Activated CD8-positive, alpha-beta T cell treated with anti-CD3 and anti-CD28 coated beads for 36 hours (primary cell): Measurements from ENCODE around the gene CCDC54. TPM values are rescaled to one million over a fixed set of nuclear protein-coding genes. Genes with fewer than 3 reads are reported as not detected.
A peak's percentile ranks its signal among the peaks of the same experiment; 100 is the strongest.

Source experiments
- ATAC-seq: fragments of 200-7000 bp; cut with Tn5 transposase; one replicate; pipeline ENCODE4 v1.10.0; 2021; ENCODE audit warnings: mild to moderate bottlenecking, moderate library complexity
- CTCF ChIA-PET: fragments of 350-600 bp; sonication (Branson Sonifier 250); formaldehyde crosslinking; loops from one replicate; lab custom pipeline; 2021; ENCODE audit warnings: antibody characterized with exemption; lab: Charles Lee
- POLR2A ChIA-PET: fragments of 350-600 bp; sonication (Branson Sonifier 250); formaldehyde crosslinking; loops from one replicate; lab custom pipeline; 2021; ENCODE audit warnings: antibody characterized with exemption; lab: Charles Lee
- DNase-seq: peaks from one replicate; pipeline ENCODE4 v3.0.0-alpha.2; 2020
- H3K27ac Mint-ChIP-seq: one replicate; pipeline ENCODE4 v1.8.0; 2021; ENCODE audit warnings: mild to moderate bottlenecking, mixed read lengths
- H3K27me3 Mint-ChIP-seq: one replicate; pipeline ENCODE4 v1.8.0; 2021; ENCODE audit warnings: mixed read lengths
- H3K36me3 Mint-ChIP-seq: one replicate; pipeline ENCODE4 v1.8.0; 2021; ENCODE audit warnings: low read depth, mixed read lengths
- H3K4me1 Mint-ChIP-seq: one replicate; pipeline ENCODE4 v1.8.0; 2021; ENCODE audit warnings: low read depth, mixed read lengths
- H3K4me3 Mint-ChIP-seq: one replicate; pipeline ENCODE4 v1.8.0; 2021; ENCODE audit warnings: mild to moderate bottlenecking, moderate library complexity, mixed read lengths
- H3K9me3 Mint-ChIP-seq: one replicate; pipeline ENCODE4 v1.8.0; 2021; ENCODE audit warnings: mixed read lengths
- CTCF ChIP-seq: fragments of 200-600 bp; IDR thresholded peaks from one replicate; pipeline ENCODE4 v1.8.0; 2022; ENCODE audit warnings: antibody characterized with exemption, mild to moderate bottlenecking
- intact Hi-C: fragments of 100-400 bp; cut with micrococcal nuclease; formaldehyde crosslinking; loops from one replicate; pipeline ENCODE4 v1.10.0; 2022
- total RNA-seq, 2 experiments: library from RNA; stranded (reverse); gene quantifications; one replicate each; pipeline ENCODE4 v1.2.3, GENCODE V29; 2021

The CCDC54 gene
- total RNA-seq, 2 experiments from 2014 or later: not detected

- H3K36me3 Mint-ChIP-seq: no peaks in the 10 kb centered on the region
- CTCF ChIA-PET: interaction anchor here (0.7 to 4.6 kb wide), 41 partner anchors 9 to 308 kb away, joined by 3 to 73 read pairs (median 4); no protein-coding TSS in a partner anchor
- peaks cover 2% of the 10 kb centered on the region for H3K4me1 Mint-ChIP-seq
- DNase-seq (peak; percentile 15), ATAC-seq (peak; percentile 77)
- peak overlapping the region; percentile 28 for H3K4me3 Mint-ChIP-seq
- peak; percentile 76 for TF ChIP-seq CTCF
- H3K27me3 Mint-ChIP-seq: peaks cover 6% of the 10 kb centered on the region
- no peak overlapping the region for H3K27ac Mint-ChIP-seq
- intact Hi-C loops: loop anchor here (2.0 kb wide), 1 partner anchor 184 kb away; no protein-coding TSS in a partner anchor
- H3K9me3 Mint-ChIP-seq: no peaks in the 10 kb centered on the region
- POLR2A ChIA-PET: no interaction called here
Observed at GRCh38 chr3:107421170-107421792, 44.0 kb downstream of the CCDC54 start.

GRCh38 chr3:107421881-107422280 is 44.6 kb downstream of the CCDC54 start:
- intact Hi-C loops: loop anchor here (2.0 kb wide), 1 partner anchor 185 kb away; no protein-coding TSS in a partner anchor
- ChIA-PET POLR2A (no interaction called here), CTCF (interaction anchor here (0.7 to 4.6 kb wide), 33 partner anchors 9 to 307 kb away, joined by 3 to 73 read pairs (median 5); no protein-coding TSS in a partner anchor)
- Mint-ChIP-seq H3K27ac (no peak overlapping the region), H3K4me1 (peaks cover 2% of the 10 kb centered on the region), H3K4me3 (no peak overlapping the region), H3K27me3 (peaks cover 6% of the 10 kb centered on the region), H3K36me3 (no peaks in the 10 kb centered on the region), H3K9me3 (no peaks in the 10 kb centered on the region)
- ATAC-seq (no peak), DNase-seq (no peak)
- TF ChIP-seq CTCF: no peak

GRCh38 chr3:107425033-107425432 is 47.8 kb downstream of the CCDC54 start:
- DNase-seq (no peak), ATAC-seq (no peak)
- Mint-ChIP-seq H3K4me1 (peaks cover 10% of the 10 kb centered on the region), H3K27me3 (peaks cover 12% of the 10 kb centered on the region), H3K9me3 (no peaks in the 10 kb centered on the region), H3K27ac (no peak overlapping the region), H3K36me3 (no peaks in the 10 kb centered on the region), H3K4me3 (no peak overlapping the region)
- intact Hi-C loops: loop anchor here (5.0 kb wide), 1 partner anchor 153 kb away; no protein-coding TSS in a partner anchor
- no peak for TF ChIP-seq CTCF
- ChIA-PET CTCF (interaction anchor here (0.7 to 1.3 kb wide), 3 partner anchors 153 to 189 kb away, joined by 3 to 9 read pairs (median 3); no protein-coding TSS in a partner anchor), POLR2A (interaction anchor here (0.7 kb wide), 1 partner anchor 305 kb away, joined by 3 read pairs; no protein-coding TSS in a partner anchor)

- Mint-ChIP-seq H3K27ac (no peak overlapping the region), H3K27me3 (peaks cover 9% of the 10 kb centered on the region), H3K9me3 (no peaks in the 10 kb centered on the region), H3K36me3 (no peaks in the 10 kb centered on the region), H3K4me1 (peaks cover 17% of the 10 kb centered on the region), H3K4me3 (no peak overlapping the region)
- CTCF ChIA-PET: interaction anchor here (1.3 kb wide), 2 partner anchors 155 to 191 kb away, joined by 3 to 9 read pairs; no protein-coding TSS in a partner anchor
- POLR2A ChIA-PET: no interaction called here
- no peak for TF ChIP-seq CTCF
- no peak for DNase-seq
- ATAC-seq: no peak
- intact Hi-C loops: loop anchor here (5.0 kb wide), 1 partner anchor 154 kb away; no protein-coding TSS in a partner anchor
Observed at GRCh38 chr3:107426223-107426622, 49.0 kb downstream of the CCDC54 start.

Other genes starting within 250 kb of the CCDC54 start
- gene BBX, start 145.5 kb downstream of the CCDC54 start, total RNA-seq: 10 to 100 TPM; 40.9 to 42.4 TPM